ENCODE results near the gene DPYD.

DNA sequence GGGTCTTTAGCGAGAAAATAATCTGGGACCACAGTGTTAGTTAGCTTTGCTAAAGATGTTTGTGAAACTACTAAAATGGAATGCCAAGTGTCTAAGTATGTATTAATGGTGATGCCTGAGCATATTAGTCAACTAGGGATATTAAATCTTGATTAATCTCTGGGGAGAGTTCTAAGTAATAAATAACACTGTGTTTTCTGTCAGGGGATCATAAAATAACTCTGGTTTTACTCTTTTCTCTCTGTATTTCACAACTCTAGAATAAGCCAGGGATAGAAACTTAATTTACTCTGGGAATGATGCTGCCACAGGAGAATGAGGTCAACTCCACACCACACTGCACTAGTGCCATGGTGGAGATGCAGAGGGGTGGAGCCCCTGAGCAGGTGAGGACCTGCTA, 800.0 kb downstream of the DPYD start:
- TF ChIP-seq POLR2A (IDR thresholded peaks at IDR 0.05), result no peak
- TF ChIP-seq CTCF (IDR thresholded peaks at IDR 0.05), result no peak
